Lower lobe of right lung (tissue), 2 donors: Measurements from ENCODE around the gene KRT17. TPM values are rescaled to one million over a fixed set of nuclear protein-coding genes. Genes with fewer than 3 reads are reported as not detected.

ENCODE experiments used
- ATAC-seq, 2 donors: fragments of 200-7000 bp; cut with Tn5 transposase; one replicate each; pipeline ENCODE4 v1.9.1; 2020 to 2022; ENCODE audit warnings: mild to moderate bottlenecking in 2 of 2, moderate library complexity in 2 of 2
- DNase-seq: peaks from one replicate; pipeline ENCODE4 v3.0.0-alpha.2; 2020
- H3K27ac ChIP-seq: fragments of 200-600 bp; one replicate; pipeline ENCODE4 v1.8.0; 2022
- H3K27me3 ChIP-seq: fragments of 200-600 bp; one replicate; pipeline ENCODE4 v1.8.0; 2022; ENCODE audit warnings: low read depth
- H3K36me3 ChIP-seq: fragments of 200-600 bp; one replicate; pipeline ENCODE4 v1.8.0; 2022; ENCODE audit warnings: mild to moderate bottlenecking
- H3K4me1 ChIP-seq: fragments of 200-600 bp; one replicate; pipeline ENCODE4 v1.8.0; 2022
- H3K4me3 ChIP-seq: fragments of 200-600 bp; one replicate; pipeline ENCODE4 v1.8.0; 2022; ENCODE audit warnings: mild to moderate bottlenecking
- H3K9me3 ChIP-seq: fragments of 200-600 bp; one replicate; pipeline ENCODE4 v1.8.0; 2022
- CTCF ChIP-seq: fragments of 200-600 bp; IDR thresholded peaks from one replicate; pipeline ENCODE4 v1.8.0; 2022; ENCODE audit warnings: antibody characterized with exemption, mild to moderate bottlenecking
- intact Hi-C: fragments of 100-400 bp; cut with DNase I; formaldehyde crosslinking; loops from one replicate; pipeline ENCODE4 v1.11.0; 2022
- total RNA-seq: library from RNA; stranded (reverse); fragmentation: NEBNext Ultra II Directional; extraction: Animal tissue kit (Norgen Biotek cat#: 25700); gene quantifications from one replicate; pipeline ENCODE4 v1.2.1, GENCODE V29; 2021
- donor health status: DM: no; HTN: yes; CAD: no; lungs with severe emphysema.

Gene KRT17
- total RNA-seq, 1 donor from 2014 or later = 2.6 TPM

DNA sequence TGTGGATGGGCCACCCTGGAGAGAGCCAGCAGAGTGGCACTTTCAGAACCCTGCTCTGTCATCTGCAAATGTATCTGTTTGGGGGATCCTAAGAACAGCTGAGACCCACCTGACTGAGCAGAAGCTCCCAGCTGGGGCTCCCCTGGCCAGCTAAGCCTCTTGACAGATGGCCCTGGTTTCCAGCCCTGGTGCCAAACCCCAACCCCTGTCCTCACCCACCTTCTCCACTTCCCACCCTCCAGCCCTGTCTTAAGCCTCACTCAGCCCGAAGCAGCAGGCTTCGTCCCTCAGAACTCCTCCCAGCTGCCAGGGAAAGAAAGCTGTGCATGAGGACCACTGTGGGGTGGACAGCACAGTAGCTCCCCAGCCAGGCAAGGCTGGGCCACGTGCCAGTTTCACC, 49.0 kb downstream of the KRT17 start:
- Histone ChIP-seq H3K27me3 (peaks cover 27% of the 10 kb centered on the region), H3K9me3 (no peaks in the 10 kb centered on the region), H3K27ac (no peak overlapping the region), H3K4me3 (no peak overlapping the region), H3K36me3 (no peaks in the 10 kb centered on the region), H3K4me1 (no peaks in the 10 kb centered on the region)
- intact Hi-C loops = no loop called here
- ATAC-seq (no peak), DNase-seq (no peak)
- no peak for TF ChIP-seq CTCF

DNA sequence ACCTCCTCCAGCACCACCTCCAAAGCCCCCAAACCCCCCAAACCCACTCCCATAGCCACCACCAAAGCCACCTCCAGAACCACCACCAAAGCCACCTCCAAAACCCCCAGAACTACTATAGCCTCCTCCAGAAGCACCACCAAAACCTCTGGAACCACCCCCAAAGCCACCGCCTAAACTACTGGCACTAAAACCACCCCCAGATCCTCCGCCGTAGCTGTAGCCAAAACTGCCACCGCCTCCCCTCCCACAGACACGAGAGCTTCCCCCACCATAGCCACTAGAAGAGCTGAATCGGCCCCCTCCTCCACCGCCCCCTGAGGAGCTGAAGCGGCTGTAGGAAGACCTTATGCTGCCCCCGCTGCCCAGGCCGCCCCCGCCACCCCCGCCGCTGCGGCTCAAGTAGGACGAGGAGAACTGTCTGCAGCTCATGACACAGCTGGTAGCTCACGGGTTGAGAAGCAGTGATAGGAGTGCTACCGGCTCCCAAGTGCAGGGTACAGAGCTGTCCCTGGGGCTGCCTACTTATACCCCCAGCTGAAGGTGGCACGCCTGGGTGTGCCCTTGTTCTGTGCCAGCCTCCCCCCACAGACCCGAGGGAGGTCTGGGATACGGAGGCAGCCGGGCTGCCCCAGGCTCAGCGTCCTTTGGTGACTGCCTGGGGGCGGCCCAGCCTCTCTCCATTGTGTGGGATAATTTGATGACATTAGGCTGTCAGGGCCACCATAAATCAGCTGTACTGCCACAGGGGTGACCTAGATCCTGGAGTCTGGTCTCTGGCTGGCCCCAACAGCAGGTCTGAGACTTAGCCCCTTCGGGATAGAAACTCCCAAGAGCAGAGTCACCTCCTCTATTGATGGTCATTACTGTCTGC, 52.6 kb downstream of the KRT17 start, which contains the start of gene KRT9:
Gene KRT9 (minus strand): TSS at position 499 of the 874 bp plus-strand sequence. CDS start 67 bp downstream, at position 432.
- Histone ChIP-seq H3K27me3 (peaks cover 26% of the 10 kb centered on the region), H3K36me3 (no peaks in the 10 kb centered on the region), H3K4me3 (no peak within 1 kb of the TSS), H3K4me1 (no peaks in the 10 kb centered on the region), H3K9me3 (no peaks in the 10 kb centered on the region), H3K27ac (no peak within 1 kb of the TSS)
- intact Hi-C loops = no loop called here
- no peak for TF ChIP-seq CTCF
- no peak for ATAC-seq
- DNase-seq = no peak

Other genes starting within 250 kb of the KRT17 start
- not detected for gene KRT34, start 242.3 kb downstream of the KRT17 start, total RNA-seq
- gene KRT31, start 227.0 kb downstream of the KRT17 start, total RNA-seq = not detected
- not detected for gene KRT37, start 200.0 kb downstream of the KRT17 start, total RNA-seq
- not detected for gene KRT38, start 183.6 kb downstream of the KRT17 start, total RNA-seq
- not detected for gene KRT32, start 157.2 kb downstream of the KRT17 start, total RNA-seq
- gene KRT35, start 143.4 kb downstream of the KRT17 start, total RNA-seq = not detected
- gene KRT36, start 134.7 kb downstream of the KRT17 start, total RNA-seq = not detected
- 5.2 TPM for gene KRT13, start 119.0 kb downstream of the KRT17 start, total RNA-seq
- gene KRT15, start 105.7 kb downstream of the KRT17 start, total RNA-seq = 9.0 TPM
- gene KRT19, start 96.3 kb downstream of the KRT17 start, total RNA-seq = 212 TPM
- not detected for gene KRT9, start 52.5 kb downstream of the KRT17 start, total RNA-seq
- gene KRT14, start 37.7 kb downstream of the KRT17 start, total RNA-seq = not detected
- not detected for gene KRT16, start 11.8 kb downstream of the KRT17 start, total RNA-seq
- gene EIF1, start 64.3 kb upstream of the KRT17 start, total RNA-seq = 943 TPM
- not detected for gene GAST, start 87.8 kb upstream of the KRT17 start, total RNA-seq
- 0.62 TPM for gene HAP1, start 110.1 kb upstream of the KRT17 start, total RNA-seq
- 92.5 TPM for gene JUP, start 162.1 kb upstream of the KRT17 start, total RNA-seq
- gene P3H4, start 187.4 kb upstream of the KRT17 start, total RNA-seq = 9.2 TPM
- gene FKBP10, start 188.4 kb upstream of the KRT17 start, total RNA-seq = 27.4 TPM
- gene NT5C3B, start 211.7 kb upstream of the KRT17 start, total RNA-seq = 32.0 TPM
- gene KLHL10, start 213.2 kb upstream of the KRT17 start, total RNA-seq = 0.50 TPM
- gene KLHL11, start 240.8 kb upstream of the KRT17 start, total RNA-seq = 12.3 TPM